ENCODE results near the gene FAM53B. TPM values are rescaled to one million over a fixed set of nuclear protein-coding genes. Genes with fewer than 3 reads are reported as not detected.

Gene FAM53B
- total RNA-seq, 4 donors from 2014 or later: 72.7 to 92.1 (median 80.5) TPM

- H3K4me3 ChIP-seq: no peak overlapping the region
- no peaks in the 10 kb centered on the region for H3K9me3 ChIP-seq
- H3K27ac ChIP-seq: peak overlapping the region in 1 of 4 donors; percentile 4
- peaks cover 4 to 70% (median 31%) of the 10 kb centered on the region in 4 donors for H3K4me1 ChIP-seq
- no peak for DNase-seq
- no peaks in the 10 kb centered on the region for H3K27me3 ChIP-seq
- TF ChIP-seq CTCF (IDR thresholded peaks at IDR 0.05) (no peak), POLR2A (IDR thresholded peaks at IDR 0.05) (no peak)
- no peaks in the 10 kb centered on the region for H3K36me3 ChIP-seq
These were observed 31.3 kb downstream of the FAM53B start for GRCh38 chr10:124712704-124713407.

GRCh38 chr10:124711145-124711544, 33.0 kb downstream of the FAM53B start:
- no peak for DNase-seq
- H3K36me3 ChIP-seq: peaks cover 0 to 5% (median 0%) of the 10 kb centered on the region in 3 donors
- peak overlapping the region in 2 of 4 donors; percentile 29 to 77 for H3K27ac ChIP-seq
- no peak overlapping the region for H3K4me3 ChIP-seq
- H3K9me3 ChIP-seq: no peaks in the 10 kb centered on the region
- H3K4me1 ChIP-seq: peaks cover 5 to 74% (median 28%) of the 10 kb centered on the region in 4 donors
- H3K27me3 ChIP-seq: no peaks in the 10 kb centered on the region
- TF ChIP-seq POLR2A (IDR thresholded peaks at IDR 0.05): no peak
- no peak for TF ChIP-seq CTCF (IDR thresholded peaks at IDR 0.05)

- Histone ChIP-seq H3K27ac (peak overlapping the region; percentile 29 to 77 (median 64)), H3K4me1 (peaks cover 10 to 74% (median 28%) of the 10 kb centered on the region in 4 donors)
- DNase-seq: no peak
These were observed 33.8 kb downstream of the FAM53B start for GRCh38 chr10:124710266-124710881.

GRCh38 chr10:124709861-124710260, 34.3 kb downstream of the FAM53B start:
- Histone ChIP-seq H3K4me1 (peaks cover 10 to 78% (median 32%) of the 10 kb centered on the region in 4 donors), H3K4me3 (no peak overlapping the region), H3K9me3 (no peaks in the 10 kb centered on the region), H3K36me3 (peaks cover 0 to 18% (median 0%) of the 10 kb centered on the region in 3 donors), H3K27ac (peak overlapping the region; percentile 55 to 77 (median 65)), H3K27me3 (no peaks in the 10 kb centered on the region)
- TF ChIP-seq POLR2A (IDR thresholded peaks at IDR 0.05) (peak; percentile 19 to 67), CTCF (IDR thresholded peaks at IDR 0.05) (no peak)
- DNase-seq: peak in 2 of 3 donors; percentile 84 to 87

More at GRCh38 chr10:124710266-124710881, 33.8 kb downstream of the FAM53B start:
- Histone ChIP-seq H3K27me3 (no peaks in the 10 kb centered on the region), H3K4me3 (no peak overlapping the region), H3K36me3 (peaks cover 0 to 13% (median 0%) of the 10 kb centered on the region in 3 donors), H3K9me3 (no peaks in the 10 kb centered on the region)
- TF ChIP-seq POLR2A (IDR thresholded peaks at IDR 0.05): no peak
- no peak for TF ChIP-seq CTCF (IDR thresholded peaks at IDR 0.05)

- peaks cover 0 to 19% (median 0%) of the 10 kb centered on the region in 3 donors for H3K36me3 ChIP-seq
- no peak for TF ChIP-seq CTCF (IDR thresholded peaks at IDR 0.05)
- no peak for TF ChIP-seq POLR2A (IDR thresholded peaks at IDR 0.05)
- no peaks in the 10 kb centered on the region for H3K27me3 ChIP-seq
- no peaks in the 10 kb centered on the region for H3K9me3 ChIP-seq
- DNase-seq: peak in 1 of 3 donors; percentile 47
- peak overlapping the region; percentile 55 to 88 (median 65) for H3K27ac ChIP-seq
- peaks cover 10 to 83% (median 39%) of the 10 kb centered on the region in 4 donors for H3K4me1 ChIP-seq
- no peak overlapping the region for H3K4me3 ChIP-seq
These were observed 35.2 kb downstream of the FAM53B start for GRCh38 chr10:124708922-124709520.

All from Peyer's patch (tissue), 4 donors.